ENCODE results near the gene ARL2. TPM values are rescaled to one million over a fixed set of nuclear protein-coding genes. Genes with fewer than 3 reads are reported as not detected.

Gene ARL2
- total RNA-seq, 1 experiment from 2014 or later, result 203 TPM

DNA sequence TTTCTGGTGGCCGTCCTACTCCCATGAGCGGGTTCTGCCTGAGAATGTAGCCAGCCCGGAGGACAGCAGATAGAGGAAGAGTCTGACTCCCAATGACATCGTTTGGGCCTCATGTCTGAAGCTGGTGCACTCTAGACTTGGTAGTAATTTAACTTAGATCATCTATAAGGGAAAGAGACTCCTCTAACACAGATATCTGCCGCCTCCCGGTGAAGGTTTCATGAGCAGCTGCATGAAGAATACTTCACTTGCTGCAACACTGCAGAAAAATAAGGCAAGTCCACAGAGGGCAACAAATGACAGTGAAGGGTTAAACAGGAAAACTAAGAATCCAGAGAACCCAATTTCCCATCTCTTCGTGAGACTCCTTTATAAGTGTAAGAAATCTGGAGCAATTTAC lies 5.9 kb upstream of the ARL2 start:
- H4K8ac ChIP-seq (replicated peaks; ENCODE audit: insufficient read length, low read depth, low read length), result no peak overlapping the region

More for the DNA sequence above, 5.9 kb upstream of the ARL2 start:
- H3K18ac ChIP-seq (ENCODE audit: insufficient read length, low read depth, low read length), result no peak overlapping the region
- H2BK15ac ChIP-seq (ENCODE audit: low read depth, low read length), result no peak overlapping the region
- no peaks in the 10 kb centered on the region for H3K36me3 Mint-ChIP-seq (ENCODE audit: insufficient read depth in 1 of 3, low read depth in 3 of 3)
- H2AFZ ChIP-seq (ENCODE audit: low read length), result no peak overlapping the region
- H3K4ac ChIP-seq (ENCODE audit: low read depth, low read length), result no peak overlapping the region
- TF ChIP-seq, protein P1, sequence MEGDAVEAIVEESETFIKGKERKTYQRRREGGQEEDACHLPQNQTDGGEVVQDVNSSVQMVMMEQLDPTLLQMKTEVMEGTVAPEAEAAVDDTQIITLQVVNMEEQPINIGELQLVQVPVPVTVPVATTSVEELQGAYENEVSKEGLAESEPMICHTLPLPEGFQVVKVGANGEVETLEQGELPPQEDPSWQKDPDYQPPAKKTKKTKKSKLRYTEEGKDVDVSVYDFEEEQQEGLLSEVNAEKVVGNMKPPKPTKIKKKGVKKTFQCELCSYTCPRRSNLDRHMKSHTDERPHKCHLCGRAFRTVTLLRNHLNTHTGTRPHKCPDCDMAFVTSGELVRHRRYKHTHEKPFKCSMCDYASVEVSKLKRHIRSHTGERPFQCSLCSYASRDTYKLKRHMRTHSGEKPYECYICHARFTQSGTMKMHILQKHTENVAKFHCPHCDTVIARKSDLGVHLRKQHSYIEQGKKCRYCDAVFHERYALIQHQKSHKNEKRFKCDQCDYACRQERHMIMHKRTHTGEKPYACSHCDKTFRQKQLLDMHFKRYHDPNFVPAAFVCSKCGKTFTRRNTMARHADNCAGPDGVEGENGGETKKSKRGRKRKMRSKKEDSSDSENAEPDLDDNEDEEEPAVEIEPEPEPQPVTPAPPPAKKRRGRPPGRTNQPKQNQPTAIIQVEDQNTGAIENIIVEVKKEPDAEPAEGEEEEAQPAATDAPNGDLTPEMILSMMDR (conservative IDR thresholded peaks at IDR 0.05), result no peak
- H3K79me2 ChIP-seq (ENCODE audit: insufficient read depth, low read length), result no peaks in the 10 kb centered on the region
- no peaks in the 10 kb centered on the region for H3K23me2 ChIP-seq (ENCODE audit: insufficient read length, low read depth, low read length, poor library complexity, severe bottlenecking)
- no peaks in the 10 kb centered on the region for H3K79me1 ChIP-seq (ENCODE audit: insufficient read depth, low read depth, low read length, poor library complexity, severe bottlenecking)
- no peak overlapping the region for H2AK5ac ChIP-seq (ENCODE audit: insufficient read length, low read length)
- H3K4me1 Mint-ChIP-seq, result peaks cover 2% of the 10 kb centered on the region in 2 experiments
- DNase-seq, result no peak
- H3K9me3 Mint-ChIP-seq, result no peaks in the 10 kb centered on the region
- no peak overlapping the region for H3K4me2 ChIP-seq (ENCODE audit: insufficient read depth, insufficient read length, low read length)
- H3K27ac ChIP-seq (ENCODE audit: insufficient read length, low read depth, low read length), result no peak overlapping the region
- no peak overlapping the region for H3K23ac ChIP-seq (ENCODE audit: insufficient read length, low read depth, low read length)
- no peaks in the 10 kb centered on the region for H3K4me1 ChIP-seq (ENCODE audit: insufficient read depth, low read length)
- H3K14ac ChIP-seq (ENCODE audit: insufficient read depth, low read length), result no peak overlapping the region
- H3K4me3 Mint-ChIP-seq, result no peak overlapping the region
- no peak overlapping the region for H3T11ph ChIP-seq (ENCODE audit: low read length)
- no peak overlapping the region for H2BK12ac ChIP-seq (ENCODE audit: insufficient read length, low read depth, low read length)
- H4K91ac ChIP-seq (ENCODE audit: insufficient read length, low read depth, low read length), result no peak overlapping the region
- no peak overlapping the region for H3K27ac Mint-ChIP-seq
- no peaks in the 10 kb centered on the region for H4K20me1 ChIP-seq (ENCODE audit: control insufficient read depth, insufficient read depth, insufficient read length)
- no peak overlapping the region for H2BK120ac ChIP-seq (ENCODE audit: low read depth, low read length, poor library complexity, severe bottlenecking)
- H3K27me3 Mint-ChIP-seq (ENCODE audit: low read depth), result peaks cover 1% of the 10 kb centered on the region; the same call in 1 of the 2 replicates
- H3K27me3 ChIP-seq (ENCODE audit: insufficient read depth, low read length), result no peaks in the 10 kb centered on the region
- no peak overlapping the region for H2BK5ac ChIP-seq (ENCODE audit: insufficient read length, low read length)
- H3K9me3 ChIP-seq (ENCODE audit: control insufficient read depth, low read depth, low read length), result no peaks in the 10 kb centered on the region
- no peak overlapping the region for H4K5ac ChIP-seq (ENCODE audit: insufficient read length, low read depth, low read length)
- H3K9ac ChIP-seq (ENCODE audit: extremely low read depth, insufficient read length, low read length), result no peak overlapping the region
- no peak overlapping the region for H3K56ac ChIP-seq (ENCODE audit: insufficient read length, low read depth, low read length)
- H2BK20ac ChIP-seq (ENCODE audit: low read depth, low read length, poor library complexity, severe bottlenecking), result no peak overlapping the region
- no CpG with 5 or more reads among the region's 7 CpGs for WGBS (ENCODE audit: extremely low coverage, insufficient read length, low lambda C conversion rate)
